GM18505 (cell line): Measurements from ENCODE around the gene RNF220.

ENCODE experiments used
- ATAC-seq: cut with Tn5 transposase; IDR thresholded peaks from one replicate; pipeline ENCODE4 v1.9.1; 2021; ENCODE audit not compliant: unreplicated experiment
- POLR2A ChIP-seq: IDR thresholded peaks from 4 replicates; pipeline ENCODE4 v1.6.1; 2011; ENCODE audit warnings: borderline replicate concordance; ENCODE audit not compliant: insufficient read depth, insufficient read length; ENCODE audit errors: extremely low read depth

The RNF220 gene

GRCh38 chr1:44436401-44437106, 31.5 kb downstream of the RNF220 start:
- TF ChIP-seq POLR2A = no peak

GRCh38 chr1:44437107-44437716, 32.2 kb downstream of the RNF220 start:
- ATAC-seq = no peak
- TF ChIP-seq POLR2A = no peak

More at GRCh38 chr1:44436401-44437106, 31.5 kb downstream of the RNF220 start:
- ATAC-seq = no peak

GRCh38 chr1:44442791-44443190, 37.7 kb downstream of the RNF220 start:
- TF ChIP-seq POLR2A = no peak
- ATAC-seq = no peak

DNA sequence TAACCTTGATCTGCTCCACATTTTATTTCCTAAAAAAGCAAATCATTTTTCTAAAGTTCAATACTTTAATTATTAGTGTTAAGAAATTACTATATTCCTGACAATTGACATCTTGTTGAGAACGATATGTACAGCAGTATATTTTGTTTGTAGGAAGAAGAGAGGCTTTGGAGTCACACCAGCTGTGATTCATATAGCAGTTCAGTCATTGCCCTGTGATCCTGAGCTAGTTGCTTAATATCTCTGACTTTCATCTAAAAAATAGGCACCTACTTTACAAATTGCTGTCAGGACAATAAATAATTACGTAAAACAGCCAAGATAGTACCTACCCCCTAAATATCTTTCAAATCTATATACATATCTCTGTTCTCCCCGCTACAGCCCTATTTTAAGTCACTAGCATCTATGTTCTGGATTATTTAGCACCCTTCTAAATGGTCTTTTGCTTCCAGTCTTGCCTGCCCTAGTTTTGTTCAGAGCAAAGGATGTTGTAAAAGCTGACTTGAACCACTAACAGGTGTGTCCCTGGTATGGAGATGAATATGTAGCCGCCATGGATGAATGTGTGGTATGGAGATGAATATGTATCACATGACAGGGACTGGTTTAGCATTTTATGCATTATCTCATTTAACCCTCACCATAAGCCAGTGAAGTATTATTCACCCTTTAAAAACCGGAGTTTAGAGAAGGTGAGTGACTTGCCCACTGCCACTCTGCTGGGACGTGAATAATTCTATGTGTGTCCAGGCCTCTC, 42.2 kb downstream of the RNF220 start:
- no peak for TF ChIP-seq POLR2A
- no peak for ATAC-seq

GRCh38 chr1:44453798-44454349, 48.8 kb downstream of the RNF220 start:
- TF ChIP-seq POLR2A = no peak
- ATAC-seq = no peak

DNA sequence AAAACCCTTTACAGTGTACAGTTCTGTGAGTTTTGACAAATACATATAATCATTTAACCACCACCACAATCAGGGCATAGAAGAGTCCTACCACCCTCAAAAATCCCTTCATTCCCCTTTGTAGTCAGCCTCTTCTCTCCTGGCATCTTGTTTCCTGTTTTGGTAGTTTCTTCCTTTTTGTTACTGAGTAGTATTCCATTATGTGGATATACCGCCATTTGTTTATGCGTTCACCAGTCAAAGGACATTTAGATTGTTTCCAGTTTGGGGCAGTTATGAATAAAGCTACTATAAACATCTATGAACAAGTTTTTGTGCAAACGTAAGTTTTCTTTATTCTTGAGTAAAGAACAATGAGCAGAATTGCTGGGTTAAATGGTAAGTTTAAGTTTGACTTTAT, 49.6 kb downstream of the RNF220 start:
- no peak for TF ChIP-seq POLR2A
- no peak for ATAC-seq

GRCh38 chr1:44460107-44460882, 55.2 kb downstream of the RNF220 start:
- no peak for ATAC-seq
- TF ChIP-seq POLR2A = no peak

DNA sequence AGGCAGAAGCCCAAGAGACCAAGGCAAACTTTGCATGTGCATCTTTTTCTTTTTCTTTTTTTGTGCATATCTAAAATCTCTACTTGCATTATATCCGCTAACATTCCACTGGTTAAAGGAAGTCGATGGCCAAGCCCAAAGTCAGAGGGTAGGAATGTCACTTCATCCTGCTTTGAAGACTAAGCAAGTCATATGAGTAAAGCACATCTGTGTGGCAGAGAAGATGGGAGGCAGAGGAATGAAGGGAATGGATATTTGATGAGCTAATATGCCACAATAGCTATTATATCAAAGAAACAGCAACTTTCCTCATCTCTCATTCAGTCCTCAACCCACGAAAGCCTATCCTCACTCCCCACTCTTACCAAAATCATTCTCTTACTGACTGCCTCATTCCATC, 59.3 kb downstream of the RNF220 start:
- TF ChIP-seq POLR2A = no peak
- no peak for ATAC-seq

DNA sequence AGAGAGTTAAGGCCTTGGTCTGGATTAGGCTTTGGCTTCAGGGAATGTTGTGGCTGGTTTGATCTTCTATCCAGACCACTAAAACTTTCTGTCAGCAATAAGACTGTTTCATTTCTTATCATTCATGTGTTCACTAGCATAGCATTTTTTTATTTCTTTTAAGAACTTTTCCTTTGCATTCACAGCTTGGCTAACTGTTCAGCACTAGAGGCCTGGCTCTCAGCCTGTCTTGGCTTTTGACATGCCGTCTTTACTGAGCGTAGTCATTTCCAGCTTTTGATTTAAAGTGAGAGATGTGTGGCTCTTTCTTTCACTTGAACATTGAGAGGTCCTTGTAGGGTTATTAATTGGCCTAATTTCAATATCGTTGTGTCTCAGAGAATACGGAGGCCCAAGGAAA, 62.5 kb downstream of the RNF220 start:
- no peak for TF ChIP-seq POLR2A
- ATAC-seq = no peak

DNA sequence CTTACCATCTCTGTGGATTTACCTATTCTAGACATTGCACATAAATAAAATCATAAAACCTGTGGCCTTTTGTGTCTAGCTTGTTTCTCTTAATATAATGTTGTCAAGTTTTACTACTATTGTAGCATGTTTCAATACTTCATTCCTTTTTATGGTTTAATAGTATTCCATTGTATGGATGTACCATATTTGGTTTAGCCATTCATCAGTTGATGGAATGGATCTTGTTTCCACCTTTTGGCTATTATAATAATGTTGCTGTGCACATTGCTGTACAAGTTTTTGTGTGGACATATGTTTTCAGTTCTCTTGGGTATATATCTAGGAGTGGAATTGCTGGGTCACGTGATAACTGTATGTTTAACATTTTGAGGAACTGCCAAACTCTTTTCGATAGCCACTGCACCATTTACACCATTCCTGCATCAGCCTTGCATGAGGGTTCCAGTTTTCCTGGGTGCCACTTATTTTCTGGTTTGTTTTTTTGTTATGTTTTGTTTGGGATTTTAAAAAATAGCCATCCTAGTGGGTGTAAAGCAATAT, 66.9 kb downstream of the RNF220 start:
- ATAC-seq = no peak
- no peak for TF ChIP-seq POLR2A

DNA sequence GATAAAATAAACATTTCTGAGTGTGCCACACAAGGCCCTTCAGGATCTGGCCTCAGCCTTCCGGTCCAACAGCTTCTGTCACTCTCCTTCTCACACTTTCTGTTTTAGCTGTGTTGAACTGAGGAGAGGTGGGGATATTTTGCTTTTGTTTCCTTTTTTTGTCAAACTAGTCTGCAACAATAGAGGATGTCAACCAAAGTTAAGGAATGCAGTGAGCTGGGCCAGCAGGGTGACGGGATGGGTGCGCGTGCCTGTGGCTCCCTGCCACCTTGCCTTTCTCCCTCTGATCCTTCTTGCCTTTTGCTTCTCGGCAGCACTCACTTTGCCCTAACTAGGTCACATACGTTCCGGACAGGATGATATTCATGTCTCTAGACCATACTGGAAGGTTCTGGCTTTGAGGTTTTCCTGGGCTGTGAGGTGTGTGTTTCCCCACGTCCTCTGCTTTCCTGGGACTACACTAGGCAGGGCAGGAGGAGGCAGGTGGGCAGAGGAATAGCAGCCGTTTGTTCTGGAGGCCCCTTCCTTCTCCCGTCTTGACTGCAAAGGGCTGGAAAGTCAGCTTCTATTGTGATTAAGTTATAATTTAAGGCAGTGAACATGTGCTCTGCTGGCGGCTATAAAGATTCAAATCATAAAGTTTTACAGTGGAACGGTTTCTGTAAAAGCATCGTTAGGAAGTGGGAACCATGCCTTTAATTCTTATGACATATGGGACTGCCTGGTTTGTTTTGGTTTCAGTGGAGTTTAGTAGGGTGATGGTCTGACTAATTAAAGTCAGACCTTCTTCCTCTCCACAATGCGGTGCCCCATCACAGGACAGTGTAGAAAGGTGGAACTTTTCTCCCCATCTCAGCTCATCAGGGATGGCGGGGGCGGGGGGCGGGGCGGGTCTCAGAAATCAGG, 67.8 kb downstream of the RNF220 start:
- TF ChIP-seq POLR2A = no peak
- ATAC-seq = no peak

GRCh38 chr1:44476891-44477290, 71.8 kb downstream of the RNF220 start:
- no peak for ATAC-seq
- TF ChIP-seq POLR2A = no peak

GRCh38 chr1:44481701-44482100, 76.6 kb downstream of the RNF220 start:
- no peak for TF ChIP-seq POLR2A
- ATAC-seq = no peak
